ENCODE data around the gene NFIX. TPM values are rescaled to one million over a fixed set of nuclear protein-coding genes. Genes with fewer than 3 reads are reported as not detected.

The NFIX gene
- total and polyA plus RNA-seq, 2 donors (not counting 1 experiment from before 2014, with no cell fraction given) = 35.7 to 74.8 TPM

GRCh38 chr19:13024126-13024950, 29.1 kb downstream of the NFIX start:
- H3K4me3 ChIP-seq (replicated peaks in 1 of 4; ENCODE audit: control extremely low read depth in 1 of 4, insufficient read depth in 1 of 4, low read depth in 3 of 4, low read length in 4 of 4) = peak overlapping the region; percentile 62 to 87 (median 73)
- H3K4me2 ChIP-seq (ENCODE audit: extremely low read depth, insufficient read depth, low read length) = peak overlapping the region; percentile 88
- H3K79me2 ChIP-seq (ENCODE audit: control insufficient read depth, insufficient read depth, low read length) = peaks cover 84% of the 10 kb centered on the region
- DNase-seq (ENCODE audit: low read depth in 2 of 2) = peak in 1 of 2 donors; percentile 67
- no peaks in the 10 kb centered on the region for H3K27me3 ChIP-seq (ENCODE audit: control insufficient read depth, insufficient read depth, low read length)
- TF ChIP-seq EZH2 (IDR thresholded peaks at IDR 0.05; ENCODE audit: low read length, missing control alignments) (no peak), CTCF (conservative IDR thresholded peaks at IDR 0.05 in 1 of 2, IDR thresholded peaks at IDR 0.05 in 1 of 2; ENCODE audit: low read depth in 1 of 2, low read length in 2 of 2) (no peak)
- no peak overlapping the region for H2AFZ ChIP-seq (ENCODE audit: low read length)
- H3K36me3 ChIP-seq (ENCODE audit: control insufficient read depth, insufficient read depth, low read length) = peaks cover 4% of the 10 kb centered on the region
- H3K4me1 ChIP-seq (ENCODE audit: control insufficient read depth, extremely low read depth, insufficient read depth, low read length) = peaks cover 23% of the 10 kb centered on the region
- H3K9ac ChIP-seq (ENCODE audit: insufficient read depth, low read length) = peak overlapping the region; percentile 60
- no peaks in the 10 kb centered on the region for H3K9me3 ChIP-seq (ENCODE audit: control insufficient read depth, insufficient read depth, low read depth, low read length)
- H4K20me1 ChIP-seq (ENCODE audit: control insufficient read depth, extremely low read depth, insufficient read depth, low read length) = no peaks in the 10 kb centered on the region
- peak overlapping the region; percentile 75 for H3K27ac ChIP-seq (ENCODE audit: insufficient read depth, low read length)

DNA sequence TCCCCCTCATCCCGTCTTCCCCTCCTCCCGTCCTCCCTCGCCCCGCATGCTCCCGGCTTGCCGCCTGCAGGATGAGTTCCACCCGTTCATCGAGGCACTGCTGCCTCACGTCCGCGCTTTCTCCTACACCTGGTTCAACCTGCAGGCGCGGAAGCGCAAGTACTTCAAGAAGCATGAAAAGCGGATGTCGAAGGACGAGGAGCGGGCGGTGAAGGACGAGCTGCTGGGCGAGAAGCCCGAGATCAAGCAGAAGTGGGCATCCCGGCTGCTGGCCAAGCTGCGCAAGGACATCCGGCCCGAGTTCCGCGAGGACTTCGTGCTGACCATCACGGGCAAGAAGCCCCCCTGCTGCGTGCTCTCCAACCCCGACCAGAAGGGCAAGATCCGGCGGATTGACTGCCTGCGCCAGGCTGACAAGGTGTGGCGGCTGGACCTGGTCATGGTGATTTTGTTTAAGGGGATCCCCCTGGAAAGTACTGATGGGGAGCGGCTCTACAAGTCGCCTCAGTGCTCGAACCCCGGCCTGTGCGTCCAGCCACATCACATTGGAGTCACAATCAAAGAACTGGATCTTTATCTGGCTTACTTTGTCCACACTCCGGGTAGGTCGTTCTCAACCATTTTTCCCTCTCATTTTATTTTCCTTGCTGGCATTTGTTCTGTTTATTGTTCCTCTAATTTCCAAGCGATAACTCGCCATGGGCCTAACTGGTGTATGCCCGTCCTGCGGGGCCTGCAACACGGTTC, 29.8 kb downstream of the NFIX start:
- Histone ChIP-seq H3K4me3 (replicated peaks in 1 of 4; ENCODE audit: control extremely low read depth in 1 of 4, insufficient read depth in 1 of 4, low read depth in 3 of 4, low read length in 4 of 4) (peak overlapping the region; percentile 62 to 87 (median 73)), H3K27ac (ENCODE audit: insufficient read depth, low read length) (peak overlapping the region; percentile 75), H3K9me3 (ENCODE audit: control insufficient read depth, insufficient read depth, low read depth, low read length) (no peaks in the 10 kb centered on the region), H3K4me1 (ENCODE audit: control insufficient read depth, extremely low read depth, insufficient read depth, low read length) (peaks cover 23% of the 10 kb centered on the region), H3K79me2 (ENCODE audit: control insufficient read depth, insufficient read depth, low read length) (peaks cover 85% of the 10 kb centered on the region), H2AFZ (ENCODE audit: low read length) (no peak overlapping the region), H3K4me2 (ENCODE audit: extremely low read depth, insufficient read depth, low read length) (peak overlapping the region; percentile 88), H3K9ac (ENCODE audit: insufficient read depth, low read length) (no peak overlapping the region), H4K20me1 (ENCODE audit: control insufficient read depth, extremely low read depth, insufficient read depth, low read length) (no peaks in the 10 kb centered on the region), H3K27me3 (ENCODE audit: control insufficient read depth, insufficient read depth, low read length) (no peaks in the 10 kb centered on the region), H3K36me3 (ENCODE audit: control insufficient read depth, insufficient read depth, low read length) (peaks cover 6% of the 10 kb centered on the region)
- DNase-seq (ENCODE audit: low read depth in 2 of 2) = peak in 1 of 2 donors; percentile 52
- TF ChIP-seq CTCF (conservative IDR thresholded peaks at IDR 0.05 in 1 of 2, IDR thresholded peaks at IDR 0.05 in 1 of 2; ENCODE audit: low read depth in 1 of 2, low read length in 2 of 2) (no peak), EZH2 (IDR thresholded peaks at IDR 0.05; ENCODE audit: low read length, missing control alignments) (no peak)

GRCh38 chr19:13025819-13026456, 30.7 kb downstream of the NFIX start:
- Histone ChIP-seq H3K27ac (ENCODE audit: insufficient read depth, low read length) (peak overlapping the region; percentile 75), H2AFZ (ENCODE audit: low read length) (no peak overlapping the region), H3K79me2 (ENCODE audit: control insufficient read depth, insufficient read depth, low read length) (peaks cover 85% of the 10 kb centered on the region), H3K4me2 (ENCODE audit: extremely low read depth, insufficient read depth, low read length) (peak overlapping the region; percentile 88), H3K9ac (ENCODE audit: insufficient read depth, low read length) (peak overlapping the region; percentile 40), H4K20me1 (ENCODE audit: control insufficient read depth, extremely low read depth, insufficient read depth, low read length) (no peaks in the 10 kb centered on the region), H3K4me3 (replicated peaks in 1 of 4; ENCODE audit: control extremely low read depth in 1 of 4, insufficient read depth in 1 of 4, low read depth in 3 of 4, low read length in 4 of 4) (peak overlapping the region; percentile 62 to 87 (median 73)), H3K9me3 (ENCODE audit: control insufficient read depth, insufficient read depth, low read depth, low read length) (no peaks in the 10 kb centered on the region), H3K36me3 (ENCODE audit: control insufficient read depth, insufficient read depth, low read length) (peaks cover 10% of the 10 kb centered on the region), H3K4me1 (ENCODE audit: control insufficient read depth, extremely low read depth, insufficient read depth, low read length) (peaks cover 20% of the 10 kb centered on the region), H3K27me3 (ENCODE audit: control insufficient read depth, insufficient read depth, low read length) (no peaks in the 10 kb centered on the region)
- TF ChIP-seq CTCF (conservative IDR thresholded peaks at IDR 0.05 in 1 of 2, IDR thresholded peaks at IDR 0.05 in 1 of 2; ENCODE audit: low read depth in 1 of 2, low read length in 2 of 2) (no peak), EZH2 (IDR thresholded peaks at IDR 0.05; ENCODE audit: low read length, missing control alignments) (no peak)
- no peak for DNase-seq (ENCODE audit: low read depth in 2 of 2)
